Neural progenitor cell (in vitro differentiated cells): ENCODE data around the gene TK2.

Experiments used
- CTCF ChIP-seq: fragments of 200-600 bp; sonication (generic); IDR thresholded peaks from 2 replicates; pipeline ENCODE4 v1.5.1; 2017; ENCODE audit warnings: antibody characterized with exemption, mild to moderate bottlenecking
- EZH2phosphoT487 ChIP-seq: fragments of 200-600 bp; sonication (generic); IDR thresholded peaks from 2 replicates; pipeline ENCODE4 v1.6.1; 2017; ENCODE audit warnings: antibody characterized with exemption

- TF ChIP-seq CTCF (no peak), EZH2phosphoT487 (no peak)
Observed at GRCh38 chr16:66547101-66547989, 2.6 kb downstream of the TK2 start.
